Cardiac muscle cell (in vitro differentiated cells and primary cell): ENCODE data around the gene SYNJ2. TPM values are rescaled to one million over a fixed set of nuclear protein-coding genes. Genes with fewer than 3 reads are reported as not detected.
A peak's percentile ranks its signal among the peaks of the same experiment; 100 is the strongest.

Source experiments
- DNase-seq, 2 donors: peaks; one replicate each; pipeline versions ENCODE4 v3.0.0 to v3.0.0-alpha.2; 2010 to 2017; ENCODE audit warnings: low read depth in 1 of 2, low spot score in 1 of 2
- H3K27ac ChIP-seq: fragments of 200-600 bp; sonication (generic); 2 replicates; pipeline ENCODE4 v1.5.1; 2016
- H3K27me3 ChIP-seq: fragments of 200-600 bp; sonication (generic); 2 replicates; pipeline ENCODE4 v1.6.0; 2016; ENCODE audit warnings: control low read depth
- H3K36me3 ChIP-seq: fragments of 200-600 bp; sonication (generic); 2 replicates; pipeline ENCODE4 v1.5.1; 2016; ENCODE audit warnings: control low read depth
- H3K4me1 ChIP-seq: fragments of 200-600 bp; sonication (generic); 2 replicates; pipeline ENCODE4 v1.8.1; 2017; ENCODE audit warnings: low read depth, mild to moderate bottlenecking, mixed run types
- H3K4me3 ChIP-seq: fragments of 200-600 bp; sonication (generic); 2 replicates; pipeline ENCODE4 v1.5.1; 2016; ENCODE audit warnings: mild to moderate bottlenecking
- H3K9me3 ChIP-seq: fragments of 200-600 bp; sonication (generic); 2 replicates; pipeline ENCODE4 v1.5.1; 2017; ENCODE audit warnings: low read depth, mild to moderate bottlenecking, control low read depth
- CTCF ChIP-seq: IDR thresholded peaks from 2 replicates; pipeline ENCODE4 v1.5.1; 2012; ENCODE audit warnings: low read depth, mild to moderate bottlenecking, low read length
- polyA plus RNA-seq: library from polyadenylated mRNA; unstranded; fragments of >200 nt; fragmentation: Nextera tagmentation; extraction: Ambion mirVana; gene quantifications from 2 replicates; pipeline ENCODE4 v1.2.1, GENCODE V29; 2016
- total RNA-seq: library from RNA; depleted of rRNA; stranded (reverse); fragments of >200 nt; gene quantifications from 2 replicates; pipeline ENCODE4 v1.2.3, GENCODE V29; 2016

SYNJ2 gene
- total and polyA plus RNA-seq, 2 experiments from 2014 or later = 2.1 to 2.9 TPM

- TF ChIP-seq CTCF = no peak
- Histone ChIP-seq H3K36me3 (no peaks in the 10 kb centered on the region), H3K27ac (no peak overlapping the region), H3K9me3 (no peaks in the 10 kb centered on the region), H3K4me3 (no peak overlapping the region), H3K4me1 (peaks cover 5% of the 10 kb centered on the region), H3K27me3 (no peaks in the 10 kb centered on the region)
- no peak for DNase-seq
Observed at GRCh38 chr6:157996201-157996712, 14.6 kb downstream of the SYNJ2 start.

DNA sequence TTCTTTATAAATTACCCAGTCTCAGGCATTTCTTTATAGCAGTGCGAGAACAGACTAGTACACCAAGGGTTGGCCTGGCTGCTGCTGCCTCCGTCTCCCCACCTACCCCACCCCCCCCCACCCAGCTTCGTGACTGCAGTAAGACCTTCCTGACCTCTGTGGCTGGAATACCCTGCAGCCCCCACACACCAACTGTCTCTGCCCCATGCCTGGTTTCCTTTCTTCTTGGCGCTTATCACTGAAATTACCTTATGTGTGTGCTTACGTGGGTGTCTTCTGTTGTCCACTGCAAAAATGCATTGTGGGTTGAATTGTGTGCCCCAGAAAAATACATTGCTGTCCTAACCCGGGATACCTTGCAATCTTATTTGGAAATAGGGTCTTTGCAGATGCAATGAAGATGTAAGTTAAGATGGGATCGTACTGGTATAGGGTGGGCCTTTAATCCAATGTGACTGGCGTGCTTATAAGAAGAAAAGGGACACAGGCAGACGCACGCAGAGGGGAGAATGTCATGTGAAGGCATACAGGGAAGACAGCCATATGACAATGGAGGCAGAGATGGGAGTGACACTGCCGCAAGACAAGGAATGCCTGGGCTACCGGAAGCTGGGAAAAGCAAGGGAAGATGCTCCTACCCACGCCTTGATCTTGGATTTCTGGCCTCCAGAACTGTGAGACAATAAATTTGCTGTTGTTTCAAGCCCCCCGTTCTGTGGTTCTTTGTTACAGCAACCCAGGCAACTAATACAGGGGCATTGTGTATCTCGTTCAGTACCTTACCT lies 15.4 kb downstream of the SYNJ2 start:
- H3K4me3 ChIP-seq = no peak overlapping the region
- no peaks in the 10 kb centered on the region for H3K36me3 ChIP-seq
- H3K9me3 ChIP-seq = no peaks in the 10 kb centered on the region
- no peaks in the 10 kb centered on the region for H3K27me3 ChIP-seq
- no peak for DNase-seq
- no peak overlapping the region for H3K27ac ChIP-seq
- no peak for TF ChIP-seq CTCF
- H3K4me1 ChIP-seq = peaks cover 5% of the 10 kb centered on the region

- Histone ChIP-seq H3K4me3 (no peak overlapping the region), H3K27me3 (no peaks in the 10 kb centered on the region), H3K9me3 (no peaks in the 10 kb centered on the region), H3K27ac (no peak overlapping the region), H3K36me3 (no peaks in the 10 kb centered on the region), H3K4me1 (peaks cover 5% of the 10 kb centered on the region)
- TF ChIP-seq CTCF = no peak
- no peak for DNase-seq
Observed at GRCh38 chr6:157997893-157998608, 16.4 kb downstream of the SYNJ2 start.

- Histone ChIP-seq H3K9me3 (no peaks in the 10 kb centered on the region), H3K4me1 (peaks cover 5% of the 10 kb centered on the region), H3K27ac (no peak overlapping the region), H3K4me3 (no peak overlapping the region), H3K27me3 (no peaks in the 10 kb centered on the region), H3K36me3 (no peaks in the 10 kb centered on the region)
- no peak for DNase-seq
- no peak for TF ChIP-seq CTCF
Observed at GRCh38 chr6:157998707-157999167, 17.1 kb downstream of the SYNJ2 start.

GRCh38 chr6:157999168-158000051 lies 17.7 kb downstream of the SYNJ2 start:
- H3K27ac ChIP-seq = no peak overlapping the region
- no peak for TF ChIP-seq CTCF
- H3K9me3 ChIP-seq = no peaks in the 10 kb centered on the region
- H3K4me1 ChIP-seq = peaks cover 5% of the 10 kb centered on the region
- H3K36me3 ChIP-seq = no peaks in the 10 kb centered on the region
- no peak overlapping the region for H3K4me3 ChIP-seq
- H3K27me3 ChIP-seq = no peaks in the 10 kb centered on the region
- DNase-seq = peak in 1 of 2 donors; percentile 46
